GM08714 (cell line): ENCODE measurements around the gene PPP2R2C.

Experiments used
- H3K4me3 ChIP-seq: fragments of 200-500 bp; sonication (Bioruptor generic); 2 replicates; pipeline ENCODE4 v1.5.1; 2014; ENCODE audit warnings: mild to moderate bottlenecking, low read length, inconsistent platforms
- ZNF274 ChIP-seq: IDR thresholded peaks from 2 replicates; pipeline ENCODE4 v1.6.1; 2012; ENCODE audit warnings: mild to moderate bottlenecking, low read depth, low read length

PPP2R2C gene

GRCh38 chr4:6342530-6343293 lies 129.7 kb downstream of the PPP2R2C start:
- no peak overlapping the region for H3K4me3 ChIP-seq
- TF ChIP-seq ZNF274 = no peak

- no peak for TF ChIP-seq ZNF274
- H3K4me3 ChIP-seq = no peak overlapping the region
Measured at GRCh38 chr4:6341696-6342095, 130.7 kb downstream of the PPP2R2C start.

GRCh38 chr4:6340446-6341015 lies 131.9 kb downstream of the PPP2R2C start:
- H3K4me3 ChIP-seq = no peak overlapping the region
- TF ChIP-seq ZNF274 = no peak

- TF ChIP-seq ZNF274 = no peak
Measured at GRCh38 chr4:6339818-6340445, 132.5 kb downstream of the PPP2R2C start.

DNA sequence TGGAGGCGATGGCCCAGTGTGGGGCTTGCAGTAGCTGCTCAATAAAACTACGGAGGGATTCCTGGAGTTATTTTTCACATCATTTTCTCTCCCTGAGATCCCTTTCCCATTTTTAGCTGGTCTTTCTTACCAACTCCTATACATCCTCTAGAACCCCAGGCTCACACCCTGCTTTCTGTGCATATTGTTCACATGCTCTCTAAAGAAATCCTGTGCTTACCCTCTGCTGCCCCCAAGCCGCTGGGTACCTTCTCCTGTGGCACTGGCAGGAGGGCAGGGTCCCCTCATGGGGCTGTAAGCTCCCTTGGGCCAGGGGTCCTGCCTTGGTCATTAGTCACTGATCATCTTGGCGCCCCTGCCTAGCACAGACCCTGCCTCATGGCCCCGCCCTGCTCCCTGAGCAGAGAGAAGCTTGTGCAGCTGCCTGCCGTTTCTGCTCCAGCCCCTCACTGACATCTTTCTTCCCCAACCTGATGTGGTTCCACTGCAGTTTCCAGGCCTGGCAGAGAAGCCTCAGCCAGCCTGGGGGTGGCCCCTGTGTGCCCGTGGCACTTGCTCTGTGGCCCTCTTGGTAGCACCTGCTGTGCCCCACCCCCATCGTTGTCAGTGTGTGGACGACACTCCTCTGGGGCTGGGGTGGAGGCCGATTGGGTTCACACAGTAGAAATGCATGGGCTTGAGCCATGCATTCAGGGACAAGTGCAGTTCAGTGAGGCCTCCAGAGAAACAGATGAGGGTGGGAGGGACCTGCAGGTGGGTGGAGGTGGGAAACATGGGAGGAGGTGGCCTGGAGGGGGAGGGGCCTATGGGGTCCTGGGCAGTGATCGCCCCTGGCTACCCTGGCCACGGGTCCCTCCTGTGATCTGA lies 133.2 kb downstream of the PPP2R2C start:
- no peak overlapping the region for H3K4me3 ChIP-seq
- TF ChIP-seq ZNF274 = no peak

More at GRCh38 chr4:6339818-6340445, 132.5 kb downstream of the PPP2R2C start:
- H3K4me3 ChIP-seq = no peak overlapping the region

GRCh38 chr4:6338175-6338950 lies 134.1 kb downstream of the PPP2R2C start:
- no peak for TF ChIP-seq ZNF274
- no peak overlapping the region for H3K4me3 ChIP-seq

- TF ChIP-seq ZNF274 = no peak
- no peak overlapping the region for H3K4me3 ChIP-seq
Measured at GRCh38 chr4:6337331-6337935, 135.0 kb downstream of the PPP2R2C start.

DNA sequence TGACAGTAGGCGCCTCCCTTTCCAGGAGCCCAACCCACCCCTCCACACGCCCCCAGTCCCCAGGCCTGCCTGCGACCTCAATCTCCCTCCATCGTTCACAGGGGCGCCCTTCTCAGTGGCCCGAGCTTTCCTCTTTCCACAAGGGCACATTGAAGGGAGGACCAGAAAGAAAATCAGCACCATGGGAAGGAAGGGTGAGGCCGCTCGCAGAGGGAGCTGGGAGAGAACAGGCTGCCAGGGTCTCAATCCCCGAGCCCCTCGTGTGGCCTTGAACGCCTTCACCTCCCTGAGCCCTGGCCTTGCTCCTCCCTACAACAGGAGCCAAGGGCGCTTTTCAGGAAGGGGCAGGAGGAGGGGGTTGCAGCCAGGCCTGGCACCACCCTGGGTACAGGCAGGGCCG lies 136.2 kb downstream of the PPP2R2C start:
- no peak overlapping the region for H3K4me3 ChIP-seq
- TF ChIP-seq ZNF274 = no peak

- TF ChIP-seq ZNF274 = no peak
- no peak overlapping the region for H3K4me3 ChIP-seq
Measured at GRCh38 chr4:6335040-6335590, 137.3 kb downstream of the PPP2R2C start.

GRCh38 chr4:6334203-6334887 lies 138.1 kb downstream of the PPP2R2C start:
- no peak for TF ChIP-seq ZNF274

GRCh38 chr4:6333301-6334202 lies 138.9 kb downstream of the PPP2R2C start:
- no peak overlapping the region for H3K4me3 ChIP-seq
- no peak for TF ChIP-seq ZNF274

More at GRCh38 chr4:6334203-6334887, 138.1 kb downstream of the PPP2R2C start:
- H3K4me3 ChIP-seq = no peak overlapping the region

- H3K4me3 ChIP-seq = no peak overlapping the region
- TF ChIP-seq ZNF274 = no peak
Measured at GRCh38 chr4:6332669-6333050, 139.8 kb downstream of the PPP2R2C start.
